HG02623 (cell line): ENCODE data around the gene RERE.

Experiments used
- ATAC-seq: cut with Tn5 transposase; IDR thresholded peaks from one replicate; pipeline ENCODE4 v1.9.1; 2021; ENCODE audit warnings: moderate library complexity; ENCODE audit not compliant: unreplicated experiment

Gene RERE

GRCh38 chr1:8318436-8318835 is 499.0 kb downstream of the RERE start:
- ATAC-seq, result no peak

GRCh38 chr1:8317647-8318381 is 499.6 kb downstream of the RERE start, which contains the start of gene SLC45A1:
Gene SLC45A1 (plus strand): TSS chr1:8318114. CDS start chr1:8324330, 6,216 bp downstream.
- no peak for ATAC-seq

- ATAC-seq, result no peak
These were observed 501.6 kb downstream of the RERE start for GRCh38 chr1:8315573-8316475.

GRCh38 chr1:8314346-8315280 is 502.8 kb downstream of the RERE start:
- ATAC-seq, result no peak

- ATAC-seq, result no peak
These were observed 504.2 kb downstream of the RERE start for GRCh38 chr1:8313231-8313630.

- no peak for ATAC-seq
These were observed 504.9 kb downstream of the RERE start for GRCh38 chr1:8312235-8313218.

- no peak for ATAC-seq
These were observed 506.2 kb downstream of the RERE start for GRCh38 chr1:8311068-8311718.

GRCh38 chr1:8307628-8308027 is 509.8 kb downstream of the RERE start:
- ATAC-seq, result no peak

GRCh38 chr1:8303876-8304275 is 513.6 kb downstream of the RERE start:
- ATAC-seq, result no peak

GRCh38 chr1:8303141-8303540 is 514.3 kb downstream of the RERE start:
- no peak for ATAC-seq
